A549 treated with Mapracorat at 1 μM for 4 hours (cell line): ENCODE data around the gene AGR3. TPM values are rescaled to one million over a fixed set of nuclear protein-coding genes. Genes with fewer than 3 reads are reported as not detected.

Source experiments
- total RNA-seq: library from RNA; stranded (reverse); fragments of 200-300 nt; extraction: Qiagen RNA extraction; gene quantifications from 5 replicates; pipeline ENCODE4 v1.2.3, GENCODE V29; 2022

The AGR3 gene
- total RNA-seq, result not detected in 5 replicates

DNA sequence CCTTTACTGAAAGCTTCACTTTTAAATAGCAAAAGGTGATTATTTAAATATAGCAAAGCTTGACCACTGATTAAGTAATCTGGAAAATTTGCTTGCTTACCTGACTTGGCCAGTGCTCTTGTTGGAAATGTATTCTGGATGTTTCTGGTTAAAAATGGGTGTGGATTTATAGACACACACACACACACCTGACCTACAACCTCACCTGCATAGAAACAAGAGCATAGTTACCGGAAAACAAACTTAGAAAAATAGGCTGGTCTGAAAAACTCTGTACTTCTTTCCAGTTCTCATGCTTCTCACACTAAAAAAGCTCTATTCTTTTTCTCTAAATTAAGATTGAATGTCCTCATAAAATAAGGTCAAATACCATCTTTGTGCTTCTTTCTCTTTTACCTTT, at the start of gene AGR3:
Gene AGR3 (minus strand): TSS at position 140 of the 400 bp plus-strand sequence. CDS start 3,365 bp downstream, outside the sequence.

Other genes with a start within 250 kb of the AGR3 start
- gene ANKMY2, start 236.2 kb downstream of the AGR3 start, total RNA-seq, result 12.2 to 17.2 TPM (median 13.4 TPM) in 5 replicates
- gene BZW2, start 235.8 kb downstream of the AGR3 start, total RNA-seq, result 88.6 to 98.1 TPM (median 94.8 TPM) in 5 replicates
- 12.2 to 16.5 TPM (median 16.4 TPM) in 5 replicates for gene TSPAN13, start 128.2 kb downstream of the AGR3 start, total RNA-seq
- gene AGR2, start 77.0 kb downstream of the AGR3 start, total RNA-seq, result 100 to 177 TPM (median 136 TPM) in 5 replicates